ENCODE measurements around the gene YIPF1.

GRCh38 chr1:53905509-53905908 lies 15.9 kb upstream of the YIPF1 start:
- TF ChIP-seq CTCF (IDR thresholded peaks at IDR 0.05): no peak
- no peak for TF ChIP-seq EZH2phosphoT487 (IDR thresholded peaks at IDR 0.05)
